Calu3 (cell line): ENCODE results near the gene GAL. TPM values are rescaled to one million over a fixed set of nuclear protein-coding genes. Genes with fewer than 3 reads are reported as not detected.

Source experiments
- BruUV-seq: library from RNA; stranded (reverse); fragments of 400-500 nt; replicated peaks from 2 replicates; lab custom pipeline; 2021; lab: Mats Ljungman, UMichigan
- CTCF ChIA-PET: fragments of 300-600 bp; sonication (Branson Sonifier 250); formaldehyde crosslinking; loops from one replicate; lab custom pipeline; 2022; ENCODE audit warnings: antibody characterized with exemption; lab: Charles Lee
- DNase-seq: peaks from one replicate; pipeline ENCODE4 v3.0.0; 2022
- H3K27ac Mint-ChIP-seq: one replicate; pipeline ENCODE4 v1.8.0; 2022; ENCODE audit warnings: mixed read lengths; ENCODE audit not compliant: unreplicated experiment
- H3K27me3 Mint-ChIP-seq: one replicate; pipeline ENCODE4 v1.8.0; 2022; ENCODE audit warnings: mixed read lengths; ENCODE audit not compliant: unreplicated experiment
- H3K36me3 Mint-ChIP-seq: one replicate; pipeline ENCODE4 v1.8.0; 2022; ENCODE audit warnings: mild to moderate bottlenecking, moderate library complexity, mixed read lengths; ENCODE audit not compliant: insufficient read depth, unreplicated experiment
- H3K4me1 Mint-ChIP-seq: one replicate; pipeline ENCODE4 v1.8.0; 2022; ENCODE audit warnings: mild to moderate bottlenecking, low read depth, mixed read lengths; ENCODE audit not compliant: unreplicated experiment
- H3K4me3 Mint-ChIP-seq: one replicate; pipeline ENCODE4 v1.8.0; 2022; ENCODE audit warnings: mild to moderate bottlenecking, low read depth, moderate library complexity, mixed read lengths; ENCODE audit not compliant: unreplicated experiment
- H3K9me3 Mint-ChIP-seq: one replicate; pipeline ENCODE4 v1.8.0; 2022; ENCODE audit warnings: low read depth, mixed read lengths; ENCODE audit not compliant: unreplicated experiment
- intact Hi-C: fragments of 100-400 bp; cut with micrococcal nuclease; formaldehyde crosslinking; loops from one replicate; pipeline ENCODE4 v1.10.0; 2022; ENCODE audit not compliant: unreplicated experiment
- total RNA-seq: library from RNA; stranded (reverse); gene quantifications from 2 replicates; pipeline ENCODE4 v1.2.3, GENCODE V29; 2022
- TF ChIP-seq, protein P1 (sequence below): fragments of 200-600 bp; IDR thresholded peaks from one replicate; pipeline ENCODE4 v1.8.0; 2022; ENCODE audit warnings: antibody characterized with exemption; ENCODE audit not compliant: unreplicated experiment

The GAL gene
- total RNA-seq, 1 experiment from 2014 or later = 1.2 TPM

DNA sequence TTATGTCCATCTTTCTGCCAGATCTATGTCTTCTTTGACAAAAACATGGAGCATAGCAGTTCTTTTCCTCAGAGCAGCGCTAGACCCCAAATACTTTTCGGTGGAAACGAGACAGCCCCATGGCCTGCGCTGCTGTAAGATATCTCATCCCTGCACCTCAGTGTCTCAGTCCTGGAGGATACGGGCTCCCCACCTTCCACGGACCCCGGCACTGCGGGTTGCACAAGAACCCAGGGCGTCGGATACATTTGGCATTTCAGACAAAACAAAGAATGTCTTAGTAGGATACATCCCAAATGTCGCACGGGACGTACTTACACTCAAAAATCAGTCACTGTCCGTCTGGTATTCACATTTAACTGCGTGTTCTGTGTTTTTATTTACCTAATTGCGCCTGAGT, 9.9 kb upstream of the GAL start:
- no peak for DNase-seq
- H3K9me3 Mint-ChIP-seq = no peaks in the 10 kb centered on the region
- TF ChIP-seq, protein P1, sequence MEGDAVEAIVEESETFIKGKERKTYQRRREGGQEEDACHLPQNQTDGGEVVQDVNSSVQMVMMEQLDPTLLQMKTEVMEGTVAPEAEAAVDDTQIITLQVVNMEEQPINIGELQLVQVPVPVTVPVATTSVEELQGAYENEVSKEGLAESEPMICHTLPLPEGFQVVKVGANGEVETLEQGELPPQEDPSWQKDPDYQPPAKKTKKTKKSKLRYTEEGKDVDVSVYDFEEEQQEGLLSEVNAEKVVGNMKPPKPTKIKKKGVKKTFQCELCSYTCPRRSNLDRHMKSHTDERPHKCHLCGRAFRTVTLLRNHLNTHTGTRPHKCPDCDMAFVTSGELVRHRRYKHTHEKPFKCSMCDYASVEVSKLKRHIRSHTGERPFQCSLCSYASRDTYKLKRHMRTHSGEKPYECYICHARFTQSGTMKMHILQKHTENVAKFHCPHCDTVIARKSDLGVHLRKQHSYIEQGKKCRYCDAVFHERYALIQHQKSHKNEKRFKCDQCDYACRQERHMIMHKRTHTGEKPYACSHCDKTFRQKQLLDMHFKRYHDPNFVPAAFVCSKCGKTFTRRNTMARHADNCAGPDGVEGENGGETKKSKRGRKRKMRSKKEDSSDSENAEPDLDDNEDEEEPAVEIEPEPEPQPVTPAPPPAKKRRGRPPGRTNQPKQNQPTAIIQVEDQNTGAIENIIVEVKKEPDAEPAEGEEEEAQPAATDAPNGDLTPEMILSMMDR = no peak
- H3K27me3 Mint-ChIP-seq = no peaks in the 10 kb centered on the region
- no peaks in the 10 kb centered on the region for H3K36me3 Mint-ChIP-seq
- peaks cover 20% of the 10 kb centered on the region for H3K4me1 Mint-ChIP-seq
- intact Hi-C loops = no loop called here
- no peak overlapping the region for H3K4me3 Mint-ChIP-seq
- no TSS peak for BruUV-seq
- no peak overlapping the region for H3K27ac Mint-ChIP-seq
- CTCF ChIA-PET = no interaction called here

DNA sequence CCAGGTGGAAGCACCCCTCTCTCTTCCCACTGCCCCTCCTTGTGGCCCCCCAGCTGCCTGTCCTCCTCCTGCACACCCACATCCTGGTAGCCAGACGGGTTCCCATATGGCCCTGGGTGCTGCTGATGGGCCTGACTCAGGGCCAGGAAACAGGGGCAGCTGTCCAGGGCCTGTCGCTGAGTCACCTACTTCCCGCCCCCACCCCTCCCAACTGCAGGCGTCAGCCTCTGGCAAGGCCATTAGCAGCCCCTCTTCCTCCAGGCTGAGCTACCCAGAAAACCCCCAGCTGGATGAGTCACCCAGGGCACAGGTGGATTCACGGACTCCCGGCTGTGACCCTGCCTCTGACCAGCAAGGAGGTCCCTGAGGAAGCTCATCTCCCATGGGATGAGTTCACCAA, 6.9 kb upstream of the GAL start:
- no TSS peak for BruUV-seq

DNA sequence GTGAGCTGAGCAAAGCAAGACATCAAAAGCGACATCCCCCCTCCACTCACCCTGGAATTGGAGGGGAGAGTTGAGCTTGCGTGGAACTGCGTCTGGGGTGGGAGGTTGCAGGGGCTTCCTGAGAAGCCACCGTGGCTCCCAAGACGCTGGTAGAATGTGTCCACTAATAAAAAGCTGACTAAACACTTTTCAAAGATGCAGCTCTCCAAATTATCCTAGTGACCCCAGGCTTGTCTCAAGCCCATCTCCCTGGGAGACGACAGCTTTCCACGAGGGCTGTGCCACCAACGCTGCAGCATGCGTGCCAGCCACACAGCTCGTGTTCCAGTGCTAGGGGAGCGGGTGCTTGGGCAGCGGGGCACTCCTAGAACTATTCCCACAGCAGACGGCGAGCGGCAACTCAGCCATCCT, 6.3 kb upstream of the GAL start:
- Mint-ChIP-seq H3K4me3 (no peak overlapping the region), H3K27me3 (peaks cover 15% of the 10 kb centered on the region), H3K4me1 (peaks cover 20% of the 10 kb centered on the region), H3K27ac (no peak overlapping the region), H3K9me3 (no peaks in the 10 kb centered on the region), H3K36me3 (no peaks in the 10 kb centered on the region)
- TF ChIP-seq, protein P1 = no peak
- intact Hi-C loops = no loop called here
- no peak for DNase-seq
- BruUV-seq = no TSS peak
- CTCF ChIA-PET = interaction anchor here (0.6 to 1.0 kb wide), 2 partner anchors 9 to 94 kb away, joined by 3 to 4 read pairs; no protein-coding TSS in a partner anchor

More for the DNA sequence above, 6.9 kb upstream of the GAL start:
- CTCF ChIA-PET = interaction anchor here (0.6 to 1.0 kb wide), 5 partner anchors 8 to 94 kb away, joined by 3 to 4 read pairs (median 3); no protein-coding TSS in a partner anchor
- Mint-ChIP-seq H3K9me3 (no peaks in the 10 kb centered on the region), H3K4me1 (peaks cover 20% of the 10 kb centered on the region), H3K4me3 (no peak overlapping the region), H3K36me3 (no peaks in the 10 kb centered on the region), H3K27ac (peak overlapping the region; percentile 58), H3K27me3 (peaks cover 9% of the 10 kb centered on the region)
- DNase-seq = peak; percentile 80
- intact Hi-C loops = no loop called here
- TF ChIP-seq, protein P1 = no peak

DNA sequence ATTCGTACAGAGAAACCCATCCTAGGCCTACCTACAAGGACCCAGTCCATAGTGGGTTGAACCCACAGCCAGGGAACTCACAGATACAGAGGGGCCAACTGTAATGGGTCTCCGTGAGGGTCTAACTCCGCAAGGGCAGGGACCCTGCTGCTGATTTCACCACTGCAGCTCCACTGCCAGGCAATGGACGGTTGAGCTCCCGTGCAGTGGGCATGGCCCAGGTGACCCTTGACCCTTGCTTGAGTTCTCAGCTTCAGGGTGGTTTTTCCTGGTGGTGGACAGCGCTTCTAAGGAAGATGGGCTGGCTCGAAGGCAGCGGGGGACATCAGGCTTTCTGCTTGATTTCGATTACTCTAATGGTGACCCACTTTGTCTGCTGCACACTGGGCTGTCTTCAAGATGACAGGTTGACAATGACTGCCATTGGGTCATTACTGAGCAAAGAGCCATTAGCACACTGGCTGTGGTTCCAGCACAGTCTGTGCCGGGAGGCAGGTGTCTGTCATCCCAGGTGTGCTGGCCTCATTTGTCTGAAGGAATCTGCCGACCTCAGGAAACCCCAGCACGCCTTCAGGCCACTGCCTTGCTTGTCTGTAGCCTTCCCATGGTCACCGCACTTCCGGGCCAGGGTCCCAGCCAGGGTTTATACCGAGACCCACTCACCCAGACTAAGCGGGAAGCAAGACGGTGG, 3.7 kb upstream of the GAL start:
- H3K4me1 Mint-ChIP-seq = peaks cover 20% of the 10 kb centered on the region
- no peak overlapping the region for H3K27ac Mint-ChIP-seq
- H3K36me3 Mint-ChIP-seq = no peaks in the 10 kb centered on the region
- intact Hi-C loops = no loop called here
- BruUV-seq = no TSS peak
- H3K4me3 Mint-ChIP-seq = no peak overlapping the region
- TF ChIP-seq, protein P1 = no peak
- H3K27me3 Mint-ChIP-seq = peaks cover 28% of the 10 kb centered on the region
- DNase-seq = no peak
- CTCF ChIA-PET = no interaction called here
- no peaks in the 10 kb centered on the region for H3K9me3 Mint-ChIP-seq
